A172 (cell line): ENCODE measurements around the gene SOD2. TPM values are rescaled to one million over a fixed set of nuclear protein-coding genes. Genes with fewer than 3 reads are reported as not detected.

ENCODE experiments used
- total RNA-seq: library from RNA; depleted of rRNA; stranded (reverse); fragments of >200 nt; shearing (Covaris generic); gene quantifications from 2 replicates; pipeline ENCODE4 v1.2.3, GENCODE V29; 2014; rRNA removed

Gene SOD2
- total RNA-seq, 1 experiment from 2014 or later, result 160 TPM

Other genes starting within 250 kb of the SOD2 start
- gene WTAP, start 34.3 kb upstream of the SOD2 start, total RNA-seq, result 98.3 and 115 TPM in 2 replicates
- 45.3 and 46.1 TPM in 2 replicates for gene ACAT2, start 68.8 kb upstream of the SOD2 start, total RNA-seq
- 396 and 430 TPM in 2 replicates for gene TCP1, start 96.4 kb upstream of the SOD2 start, total RNA-seq
- gene MRPL18, start 97.2 kb upstream of the SOD2 start, total RNA-seq, result 182 and 204 TPM in 2 replicates
- not detected in 2 replicates for gene PNLDC1, start 107.0 kb upstream of the SOD2 start, total RNA-seq
- gene MAS1, start 197.7 kb upstream of the SOD2 start, total RNA-seq, result not detected in 2 replicates